GM12892 (cell line): ENCODE measurements around the gene CCNJL.

Experiments
- POLR2AphosphoS5 ChIP-seq: IDR thresholded peaks from 2 replicates; pipeline ENCODE4 v1.6.1; 2011; ENCODE audit warnings: low read depth, low read length, control low read depth
- TAF1 ChIP-seq: IDR thresholded peaks from 2 replicates; pipeline ENCODE4 v1.6.1; 2011; ENCODE audit warnings: low read depth, mild to moderate bottlenecking, control low read depth, low read length, borderline replicate concordance

- TF ChIP-seq TAF1 (no peak), POLR2AphosphoS5 (no peak)
These were observed at the start of gene CCNJL for GRCh38 chr5:160312134-160312959.
